Activated CD4-positive, alpha-beta T cell treated with anti-CD3 and anti-CD28 coated beads, Interleukin-2, amount 50 U/mL, for 48 hours (primary cell): ENCODE results near the gene TMOD3.
"Not testable (repeated sequence)": the region's sequence is repeated elsewhere in the genome, so short reads cannot be mapped to it uniquely, and the experiment has no call there.

ENCODE experiments used
- DNase-seq, 2 experiments: peaks; one replicate each; pipeline ENCODE4 v3.0.0-alpha.2; 2020

The TMOD3 gene

DNA sequence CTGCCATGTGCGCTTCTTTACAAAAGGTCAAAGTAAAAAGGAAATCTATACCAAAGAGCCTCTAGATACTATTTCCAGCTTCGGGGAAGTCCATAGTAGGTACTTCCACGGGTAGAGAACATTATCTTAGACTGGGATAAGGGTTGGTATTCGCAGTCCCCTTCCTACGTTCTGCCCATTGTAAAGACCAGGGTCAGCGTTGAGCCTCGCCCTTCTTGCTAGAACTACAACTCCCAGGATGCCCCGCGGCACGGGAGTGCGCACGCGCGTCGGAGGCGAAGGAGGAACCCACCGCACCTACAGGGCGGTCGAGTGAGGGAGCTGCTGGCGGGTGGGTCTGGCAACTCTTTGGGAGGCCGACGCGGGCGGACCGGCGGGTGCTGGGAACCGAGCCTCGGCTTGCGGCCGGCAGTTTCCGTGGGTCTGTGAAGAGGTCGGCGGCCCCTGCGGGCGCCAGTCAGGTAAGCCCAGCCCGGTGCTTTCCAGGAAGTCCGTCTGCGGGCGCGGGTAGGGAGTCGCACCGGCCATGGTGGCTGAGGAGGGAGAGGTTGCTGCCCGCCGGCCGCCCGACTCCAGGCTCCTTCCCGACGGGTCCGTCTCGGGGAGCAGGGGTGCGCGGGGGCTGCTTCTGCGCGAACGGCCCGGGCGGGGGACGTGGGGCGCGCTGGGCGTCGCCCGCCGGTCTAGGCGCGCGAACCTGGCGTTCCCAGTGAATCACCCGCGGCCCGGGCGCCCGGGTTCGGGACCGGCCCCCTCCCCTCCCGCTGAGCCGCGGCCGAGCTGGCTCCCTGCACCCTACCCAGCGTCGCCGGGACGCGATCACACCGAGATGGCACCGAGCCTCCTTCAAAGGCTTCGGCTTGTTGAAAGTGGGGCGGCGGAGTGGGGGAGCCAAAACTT, at the start of gene TMOD3:
TSS of gene TMOD3 (plus strand) at position 278 of the 900 bp plus-strand sequence. CDS start 33,232 bp downstream, outside the sequence.
- peak; percentile 93 to 95 for DNase-seq

DNA sequence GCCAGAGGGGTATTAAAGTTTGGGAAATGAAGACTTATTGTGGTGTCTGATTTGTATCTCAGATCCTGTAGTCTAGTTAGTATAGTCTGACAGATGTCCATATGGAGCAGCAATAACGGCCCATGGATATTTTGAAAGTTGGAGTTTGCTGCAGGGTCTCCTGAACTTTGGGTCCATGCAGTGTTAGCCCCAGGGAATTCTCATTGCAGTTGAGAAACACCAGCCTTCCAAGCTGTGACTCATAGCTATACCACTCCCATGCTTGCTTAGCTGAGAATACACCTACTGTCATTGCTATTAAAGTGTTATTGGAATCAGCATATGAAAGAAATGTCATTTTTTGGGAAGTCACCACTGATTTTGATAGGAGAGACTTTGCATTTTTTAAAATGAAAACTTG, 48.8 kb upstream of the TMOD3 start:
- DNase-seq: no peak

DNA sequence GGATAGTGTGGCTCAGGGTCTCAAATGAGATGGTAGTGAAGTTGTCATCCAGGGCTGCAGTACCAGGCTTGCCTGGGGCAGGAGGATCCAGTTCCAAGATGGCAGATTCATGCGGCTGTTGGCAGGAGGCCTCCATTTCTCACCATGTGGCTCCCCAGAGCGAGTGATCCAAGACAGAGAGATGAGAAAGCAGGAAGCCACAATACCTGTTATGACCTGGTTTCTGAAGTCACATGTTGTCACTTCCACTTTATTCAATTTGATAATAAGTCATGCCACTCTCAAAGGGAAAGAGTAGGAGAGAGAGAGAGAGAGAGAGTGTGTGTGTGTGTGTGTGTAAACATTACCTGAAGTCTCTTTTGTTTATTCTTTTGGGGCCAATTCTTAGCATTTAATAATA, 47.9 kb upstream of the TMOD3 start:
- DNase-seq: no peak

DNA sequence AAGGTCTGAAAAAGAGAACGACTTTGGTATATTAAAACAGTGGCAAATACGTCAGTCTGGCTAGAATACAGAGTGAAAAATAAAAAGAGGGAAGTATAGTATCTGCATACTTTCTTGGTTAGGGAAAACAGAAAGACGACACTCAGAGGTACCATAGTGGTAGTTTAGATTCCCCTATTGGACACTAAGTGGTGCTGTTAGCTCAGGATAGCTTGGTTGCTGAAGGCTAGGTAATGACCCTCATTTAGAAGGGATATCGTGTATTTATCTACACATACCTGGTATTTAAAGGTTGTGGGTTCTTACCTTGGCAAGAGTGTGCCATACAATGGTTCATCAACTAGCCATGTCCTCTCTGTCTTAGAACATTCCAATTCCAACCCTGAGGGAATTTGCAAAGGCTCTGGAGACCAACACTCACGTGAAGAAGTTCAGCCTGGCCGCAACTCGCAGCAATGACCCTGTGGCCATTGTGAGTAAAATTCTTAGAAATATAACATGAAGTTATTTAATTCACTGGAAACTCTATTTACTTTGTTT, 47.0 kb upstream of the TMOD3 start:
- no peak for DNase-seq

DNA sequence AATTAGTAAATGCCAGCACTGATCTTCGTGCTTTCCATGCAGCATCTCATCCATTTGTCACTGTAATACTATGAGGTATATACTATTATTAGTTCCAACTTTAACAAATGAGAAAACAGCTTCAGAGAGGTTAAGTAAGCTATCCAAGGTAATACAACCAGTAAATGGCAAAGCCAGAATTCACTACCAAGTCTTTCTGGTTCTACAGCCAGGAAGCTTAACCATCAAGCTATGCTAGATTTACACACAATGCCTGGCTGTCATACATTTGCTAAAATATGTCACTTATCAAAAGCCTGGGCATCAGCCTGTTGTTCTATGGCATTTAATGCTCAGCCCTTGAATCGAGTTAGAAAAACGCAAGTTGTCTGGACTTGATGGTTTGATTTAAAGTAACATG, 45.5 kb upstream of the TMOD3 start:
- DNase-seq: no peak

DNA sequence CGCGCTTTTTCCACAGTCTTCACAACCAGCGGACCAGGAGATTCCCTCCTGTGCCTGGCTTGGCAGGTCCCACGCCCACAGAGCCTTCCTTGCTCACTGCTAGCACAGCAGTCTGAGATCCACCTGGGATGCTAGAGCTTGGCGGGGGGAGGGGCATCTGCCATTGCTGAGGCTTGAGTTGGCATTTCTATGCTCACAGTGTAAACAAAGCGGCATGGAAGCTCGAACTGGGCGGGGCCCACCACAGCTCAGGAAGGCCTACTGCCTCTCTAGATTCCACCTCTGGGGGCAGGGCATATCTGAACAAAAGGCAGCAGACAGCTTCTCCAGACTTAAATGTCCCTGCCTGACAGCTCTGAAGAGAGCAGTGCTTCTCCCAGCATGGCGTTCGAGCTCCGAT, 42.3 kb upstream of the TMOD3 start:
- DNase-seq: not testable (repeated sequence)

DNA sequence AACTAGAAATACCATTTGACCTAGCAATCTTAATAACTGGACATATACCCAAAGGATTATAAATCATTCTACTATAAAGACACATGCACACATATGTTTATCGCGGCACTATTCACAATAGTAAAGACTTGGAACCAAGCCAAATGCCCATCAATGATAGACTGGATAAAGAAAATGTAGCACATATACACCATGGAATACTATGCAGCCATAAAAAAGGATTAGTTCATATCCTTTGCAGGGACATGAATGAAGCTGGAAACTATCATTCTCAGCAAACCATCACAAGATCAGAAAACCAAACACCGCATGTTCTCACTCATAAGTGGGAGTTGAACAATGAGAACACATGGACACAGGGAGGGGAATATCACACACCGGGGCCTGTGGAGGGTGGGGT, 37.0 kb upstream of the TMOD3 start:
- not testable (repeated sequence) for DNase-seq

DNA sequence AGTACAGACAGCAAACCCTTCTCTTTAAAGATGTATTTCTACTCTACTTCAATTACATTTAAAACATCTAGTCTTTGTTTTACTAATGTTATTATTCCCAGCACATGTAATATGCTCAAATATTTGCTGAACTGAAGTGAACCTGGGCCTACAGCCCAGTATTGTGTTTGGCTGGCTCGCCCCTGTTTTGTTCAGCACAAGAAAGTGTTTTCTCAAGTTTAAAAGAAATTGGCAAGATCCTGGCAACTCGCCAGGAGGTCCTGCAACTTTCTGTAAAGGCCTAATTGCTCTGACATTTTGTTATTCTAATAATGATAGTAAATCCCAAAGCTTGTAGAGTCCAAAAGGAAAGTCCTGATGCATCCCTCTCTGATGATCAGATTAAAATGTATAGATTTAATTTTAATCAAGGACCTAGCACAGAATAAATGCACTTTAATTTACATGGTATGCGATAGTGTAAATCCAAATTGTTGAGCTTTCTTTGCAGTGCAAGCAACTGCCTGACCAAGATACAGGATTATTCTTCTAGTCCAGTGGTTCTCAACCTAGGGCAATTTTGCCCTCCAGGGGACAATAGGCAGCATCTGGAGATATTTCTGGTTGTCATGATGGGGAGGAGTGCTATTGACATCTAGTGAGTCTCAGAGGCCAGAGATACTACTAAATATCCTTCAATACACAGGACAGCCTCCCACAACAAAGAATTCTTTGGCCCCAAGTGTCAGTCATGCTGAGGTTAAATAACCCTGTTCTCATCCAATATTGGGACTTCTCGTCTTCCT, 35.7 kb upstream of the TMOD3 start:
- DNase-seq: no peak

DNA sequence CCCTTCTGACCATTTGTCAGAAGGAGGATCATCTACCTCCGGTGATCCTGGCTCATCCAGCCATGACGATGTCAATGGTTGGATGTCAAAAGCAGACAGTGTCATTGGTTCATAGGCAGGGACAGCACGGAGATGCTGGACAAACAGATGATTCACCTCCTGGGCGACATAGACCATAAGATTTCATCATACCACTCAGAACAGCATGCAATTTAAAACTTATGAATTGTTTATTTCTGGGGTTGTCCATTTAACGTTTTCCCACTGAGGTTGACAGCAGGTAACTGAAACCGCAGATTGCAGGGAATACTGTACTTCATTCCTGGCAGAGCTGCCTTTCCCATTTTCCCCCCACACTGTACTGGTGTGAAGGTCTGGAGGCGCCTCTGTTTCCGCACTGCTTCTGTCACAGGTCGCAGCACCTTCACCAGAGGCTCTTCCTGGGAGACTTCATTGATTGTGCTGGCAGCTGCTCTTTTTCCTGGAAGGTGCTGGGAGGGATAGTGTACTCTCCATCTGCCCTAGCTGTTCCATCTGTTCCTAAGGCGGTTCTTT, 32.5 kb upstream of the TMOD3 start:
- no peak for DNase-seq

DNA sequence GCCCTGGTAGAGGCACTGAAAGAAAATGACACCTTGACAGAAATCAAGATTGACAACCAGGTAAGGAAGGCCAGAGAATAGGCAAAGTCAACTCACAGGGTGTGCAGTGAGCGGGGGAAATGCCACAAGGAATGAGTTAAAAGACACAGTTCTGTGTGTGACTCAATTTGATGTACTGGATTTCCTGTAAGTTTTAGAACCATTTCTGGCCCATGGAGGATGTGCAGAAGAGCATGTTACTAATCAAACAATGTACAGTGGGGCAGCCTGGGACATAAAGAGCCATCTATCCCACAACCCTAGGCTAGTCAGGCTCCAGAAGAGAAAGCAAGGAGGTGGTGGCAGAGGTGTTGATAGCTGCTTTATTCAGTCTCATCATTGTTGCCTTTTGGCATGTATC, 31.2 kb upstream of the TMOD3 start:
- no peak for DNase-seq

DNA sequence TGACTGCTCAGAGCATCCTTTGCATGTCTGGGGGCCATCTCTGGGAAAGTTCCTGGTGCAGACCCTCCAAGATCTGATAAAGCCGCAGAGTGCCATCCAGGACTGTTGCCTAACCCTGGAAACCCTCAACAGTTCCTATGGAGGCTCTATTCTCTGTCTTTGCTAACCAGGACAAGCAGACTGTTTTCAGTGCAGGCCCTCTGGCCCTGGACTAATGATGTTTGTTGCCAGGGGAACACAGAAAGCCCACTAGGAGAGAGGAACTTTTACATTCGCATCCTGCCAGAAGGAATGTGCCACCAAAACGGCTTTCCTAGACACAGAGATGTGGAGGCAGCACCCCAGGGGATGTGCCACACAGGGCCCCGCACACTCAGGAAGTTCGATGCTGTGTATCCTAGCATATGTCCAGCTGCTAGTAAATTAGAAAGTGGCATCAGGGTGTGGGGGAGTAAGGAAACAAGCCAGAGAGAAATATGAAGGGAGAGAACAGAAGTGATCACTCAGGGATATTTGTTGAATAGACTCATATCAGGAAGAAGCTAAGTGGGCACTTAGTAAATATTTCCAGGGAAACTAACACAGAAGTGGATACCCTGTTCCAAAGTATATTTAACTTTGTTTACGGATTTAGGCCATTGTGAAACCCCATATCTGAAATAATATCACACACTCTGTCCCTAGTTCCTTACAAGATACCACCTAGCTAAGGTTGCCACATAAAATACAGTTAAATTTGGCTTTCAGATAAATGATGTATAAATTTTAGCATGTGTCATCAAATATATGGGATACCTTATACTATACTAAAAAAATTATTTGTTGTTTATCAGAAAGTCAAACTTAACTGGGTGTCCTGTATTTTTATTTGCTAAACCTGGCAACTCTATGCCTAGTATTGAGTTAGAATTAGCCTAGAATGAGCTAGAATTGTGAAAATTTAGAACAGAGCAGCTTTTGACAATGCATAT, 29.9 kb upstream of the TMOD3 start:
- DNase-seq: no peak

DNA sequence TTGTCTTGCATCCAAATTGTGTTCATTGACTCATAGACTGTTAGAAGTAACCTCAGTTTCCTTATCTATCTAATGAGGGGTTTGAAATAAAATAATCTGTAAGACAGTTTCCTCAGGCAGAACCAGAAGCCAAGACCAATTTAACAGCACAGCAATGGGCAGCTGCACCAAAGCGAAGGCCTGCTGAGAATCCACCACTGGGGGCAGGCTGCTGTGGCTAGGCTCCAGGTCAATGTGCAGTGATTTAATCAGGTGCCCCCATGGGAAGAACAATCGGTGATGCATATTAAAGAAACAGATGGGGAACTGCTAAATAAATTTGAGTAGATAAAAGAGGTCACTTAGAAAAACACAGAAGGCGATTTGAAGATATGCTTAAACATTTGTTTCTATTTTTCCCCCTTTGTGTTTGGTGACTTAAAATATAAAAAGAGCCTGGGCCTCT, 28.0 kb upstream of the TMOD3 start:
- DNase-seq: peak in 1 of 2 experiments; percentile 13

DNA sequence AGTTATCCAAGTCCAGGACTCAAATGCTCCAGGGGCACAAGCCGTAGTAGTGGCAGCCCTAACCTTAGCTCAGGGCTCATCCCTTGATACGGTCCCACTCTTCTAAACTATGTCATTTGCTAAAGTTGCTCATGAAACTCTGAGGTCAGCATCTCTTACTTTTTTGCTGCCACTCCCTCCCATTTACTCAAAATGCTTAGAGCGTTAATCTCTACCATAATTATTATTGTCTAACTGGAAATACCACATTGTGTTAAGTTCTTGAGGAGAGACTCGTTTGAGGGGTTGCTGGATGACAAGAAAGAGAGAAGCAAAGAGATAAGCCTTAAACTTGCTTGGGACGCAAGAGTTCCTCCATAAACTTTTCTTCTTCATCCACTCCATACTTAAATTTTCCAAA, 26.9 kb upstream of the TMOD3 start:
- DNase-seq: no peak

DNA sequence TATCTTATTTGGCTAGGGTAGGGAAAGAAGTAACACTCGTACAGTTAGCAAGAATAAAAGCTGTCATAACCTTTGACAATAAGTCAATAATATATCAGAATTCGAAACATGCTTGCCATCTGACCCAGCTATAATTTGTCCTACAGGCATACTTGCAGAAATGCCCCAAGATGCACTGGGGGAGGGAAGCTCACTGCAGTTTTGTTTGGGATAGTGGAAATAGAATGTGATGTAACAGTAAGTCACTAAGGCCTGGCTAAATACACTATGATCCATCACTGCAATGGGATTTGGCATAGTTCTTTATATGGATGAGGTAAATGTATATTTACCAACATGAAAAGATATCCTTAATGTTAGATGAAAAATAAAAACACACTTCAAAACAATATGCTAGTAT, 25.5 kb upstream of the TMOD3 start:
- no peak for DNase-seq

DNA sequence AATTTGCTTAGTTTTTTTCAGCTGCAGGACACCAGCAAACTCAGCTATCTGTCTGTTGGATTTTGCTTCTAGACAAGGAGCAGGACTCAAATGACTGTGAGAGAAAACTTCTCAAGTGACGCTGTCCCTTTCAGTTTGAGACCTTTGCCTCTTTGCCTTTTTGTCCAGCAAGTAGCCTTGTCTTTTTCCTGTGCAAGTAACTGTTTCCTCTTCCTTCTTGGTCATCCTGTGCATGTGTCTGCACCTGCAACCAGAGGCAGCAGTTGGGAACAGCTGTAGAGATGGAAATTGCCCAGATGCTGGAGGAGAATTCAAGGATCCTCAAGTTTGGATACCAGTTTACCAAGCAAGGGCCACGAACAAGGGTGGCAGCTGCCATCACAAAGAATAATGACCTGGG, 23.3 kb upstream of the TMOD3 start:
- DNase-seq: no peak

DNA sequence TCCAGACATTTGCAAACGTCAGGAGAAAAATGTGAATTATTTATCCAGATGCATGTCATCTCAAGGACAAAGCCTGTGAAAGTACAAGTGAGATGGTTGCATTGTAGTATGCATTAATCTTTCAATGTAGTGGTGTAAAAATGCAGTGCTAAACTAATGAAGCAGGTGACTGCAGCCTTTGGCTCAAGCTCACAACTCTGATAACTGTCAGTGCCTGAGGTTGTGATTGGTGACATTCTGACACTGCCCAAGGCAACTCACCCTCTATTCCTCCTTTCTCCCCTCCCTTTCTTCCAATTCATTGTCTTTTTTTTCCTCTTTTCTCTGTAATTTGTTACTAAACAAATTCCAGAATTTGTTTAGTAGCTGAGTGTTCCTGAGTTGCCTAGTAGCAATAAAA, 20.0 kb upstream of the TMOD3 start:
- no peak for DNase-seq

DNA sequence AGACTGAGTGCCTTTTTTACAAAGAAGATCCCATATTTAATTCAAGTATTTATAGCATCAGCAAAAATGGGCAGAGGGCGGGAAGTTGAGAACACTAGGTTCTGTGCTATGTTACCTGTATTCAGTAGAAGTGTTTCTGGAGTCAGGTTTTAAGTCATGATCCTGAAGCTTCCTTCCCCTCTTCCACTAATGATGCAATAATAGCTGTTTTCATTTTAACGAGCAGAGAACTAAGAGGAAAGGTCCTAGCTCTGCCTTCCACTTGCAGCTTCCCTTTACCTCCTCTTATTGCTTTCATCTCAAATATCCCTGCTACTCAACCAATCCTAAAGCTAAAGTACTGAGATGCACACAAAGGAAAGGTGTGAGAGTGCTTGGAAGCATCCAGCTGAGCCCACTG, 16.9 kb upstream of the TMOD3 start:
- no peak for DNase-seq

DNA sequence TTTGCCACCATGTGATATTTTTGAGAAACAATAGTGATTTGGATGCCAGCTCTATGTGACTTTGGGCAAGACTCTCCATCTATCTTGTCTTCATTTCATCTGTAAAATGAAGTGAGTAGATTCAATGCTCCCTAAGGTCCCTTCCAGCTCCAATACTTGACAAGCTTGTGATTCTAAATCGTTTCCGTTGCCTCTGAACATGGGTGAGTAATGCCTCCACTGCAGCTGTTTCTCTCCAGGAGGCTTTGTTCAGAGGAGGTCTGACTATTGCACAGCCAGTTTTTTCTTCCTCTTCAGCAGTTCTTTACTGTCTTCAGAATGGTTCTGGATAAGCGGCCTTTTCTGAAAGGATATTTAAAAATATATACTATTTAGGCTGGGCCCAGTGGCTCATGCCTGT, 14.8 kb upstream of the TMOD3 start:
- no peak for DNase-seq

DNA sequence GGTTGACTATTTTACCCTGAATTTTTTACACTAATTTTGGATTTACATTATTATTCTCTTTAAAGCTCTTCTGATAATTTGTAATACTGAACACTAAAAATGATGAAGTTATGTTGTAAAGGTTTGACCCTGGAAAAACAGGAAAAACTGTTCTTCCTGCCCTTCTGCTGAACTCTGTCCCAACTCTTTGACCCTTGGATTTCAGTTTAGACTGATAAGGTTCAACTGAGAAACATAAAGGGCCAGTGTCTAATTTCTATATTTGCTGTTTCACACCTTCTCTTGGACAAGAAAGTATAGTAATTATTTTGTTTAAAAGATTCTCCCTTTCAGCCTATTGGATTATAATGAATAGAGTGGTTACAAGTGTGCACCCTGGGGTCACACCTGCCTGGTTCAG, 12.8 kb upstream of the TMOD3 start:
- no peak for DNase-seq

DNA sequence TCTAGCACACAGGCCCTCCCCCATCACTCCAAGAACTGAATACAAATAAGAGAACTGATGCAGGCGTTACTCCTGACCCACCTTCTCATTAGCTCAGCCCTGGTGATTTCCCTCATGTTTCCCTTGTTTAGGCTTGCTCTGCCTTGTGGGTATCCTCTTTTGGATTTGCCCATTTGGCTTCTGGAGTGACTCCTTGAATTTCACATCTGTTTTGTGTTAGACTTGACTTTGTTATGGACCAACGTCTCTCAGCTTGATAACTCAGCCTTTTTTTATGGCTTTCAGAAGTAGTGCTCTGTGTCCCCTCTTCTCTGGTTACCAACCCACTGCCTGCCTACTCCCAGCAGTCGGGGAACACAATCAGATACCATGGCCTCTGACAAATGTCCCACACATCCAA, 11.3 kb upstream of the TMOD3 start:
- DNase-seq: no peak

DNA sequence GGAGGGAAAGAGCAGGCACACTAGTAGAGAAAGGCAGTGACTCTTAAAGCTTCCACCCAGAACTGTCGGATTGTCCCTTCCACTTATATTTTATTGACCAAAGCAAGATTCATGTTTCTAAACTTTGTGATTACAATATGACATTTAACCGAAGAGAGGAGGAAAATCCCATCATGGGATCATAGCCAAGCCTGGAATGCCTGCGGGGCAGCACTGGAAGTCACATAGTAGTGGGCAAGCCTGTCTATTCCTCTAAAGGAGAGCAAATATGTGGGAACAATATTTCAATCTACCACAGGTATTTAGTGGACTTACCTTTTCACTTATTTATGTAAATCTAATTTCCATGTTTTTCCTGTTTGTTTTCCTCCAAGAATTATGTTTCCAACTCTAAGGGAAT, 3.8 kb upstream of the TMOD3 start:
- DNase-seq: no peak
